HG03442 (cell line): ENCODE measurements around the gene AIFM3.

ENCODE experiments used
- ATAC-seq: cut with Tn5 transposase; IDR thresholded peaks from one replicate; pipeline ENCODE4 v1.9.1; 2021; ENCODE audit warnings: mild to moderate bottlenecking, moderate library complexity; ENCODE audit not compliant: unreplicated experiment

Gene AIFM3

DNA sequence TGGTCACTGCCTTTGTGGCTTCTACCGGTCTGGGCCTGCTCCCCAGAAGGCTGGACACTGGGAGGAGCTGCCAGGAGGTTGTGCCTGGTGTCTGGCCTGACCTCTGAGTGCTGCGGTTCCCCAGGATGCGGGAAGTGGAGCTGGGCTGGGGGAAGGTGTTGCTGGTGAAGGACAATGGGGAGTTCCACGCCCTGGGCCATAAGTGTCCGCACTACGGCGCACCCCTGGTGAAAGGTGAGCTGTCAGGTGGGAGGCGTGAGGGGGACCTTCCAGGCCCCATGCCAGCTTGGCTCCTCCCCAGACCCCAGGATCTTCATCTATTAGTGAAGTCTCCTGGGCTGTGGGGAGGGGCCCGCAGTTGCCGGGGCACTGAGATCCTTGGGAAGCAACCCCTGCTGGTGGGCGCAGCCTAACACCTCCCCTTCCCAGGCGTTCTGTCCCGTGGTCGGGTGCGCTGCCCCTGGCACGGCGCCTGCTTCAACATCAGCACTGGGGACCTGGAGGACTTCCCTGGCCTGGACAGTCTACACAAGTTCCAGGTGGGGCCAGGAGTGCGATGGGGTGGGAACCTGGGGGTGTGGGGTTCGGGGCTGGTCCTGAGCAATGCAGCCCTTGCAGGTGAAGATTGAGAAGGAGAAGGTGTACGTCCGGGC lies 6.7 kb downstream of the AIFM3 start:
- ATAC-seq = no peak

DNA sequence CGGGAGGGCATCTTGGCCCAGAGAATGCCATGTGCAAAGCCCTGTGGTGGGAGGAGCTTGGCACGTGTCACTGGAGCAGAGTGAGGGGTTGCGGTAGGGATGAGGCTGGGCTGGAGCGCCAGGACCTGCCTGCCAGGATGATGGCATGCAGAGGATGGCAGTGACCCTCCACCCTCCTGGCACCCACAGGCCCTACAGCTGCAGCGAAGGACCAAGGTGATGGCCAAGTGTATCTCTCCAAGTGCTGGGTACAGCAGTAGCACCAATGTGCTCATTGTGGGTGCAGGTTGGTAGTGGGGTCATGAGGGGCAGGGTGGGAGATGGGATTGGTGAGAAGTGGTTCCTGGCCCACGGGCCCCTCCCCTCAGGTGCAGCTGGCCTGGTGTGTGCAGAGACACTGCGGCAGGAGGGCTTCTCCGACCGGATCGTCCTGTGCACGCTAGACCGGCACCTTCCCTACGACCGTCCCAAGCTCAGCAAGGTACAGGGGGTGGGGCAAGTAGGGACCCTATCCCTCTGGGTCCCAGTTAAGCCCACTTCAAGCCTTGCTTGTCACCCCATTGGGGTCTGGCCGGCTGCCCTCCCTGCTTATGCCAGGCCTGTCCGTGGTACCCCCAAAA lies 7.4 kb downstream of the AIFM3 start:
- ATAC-seq = no peak

DNA sequence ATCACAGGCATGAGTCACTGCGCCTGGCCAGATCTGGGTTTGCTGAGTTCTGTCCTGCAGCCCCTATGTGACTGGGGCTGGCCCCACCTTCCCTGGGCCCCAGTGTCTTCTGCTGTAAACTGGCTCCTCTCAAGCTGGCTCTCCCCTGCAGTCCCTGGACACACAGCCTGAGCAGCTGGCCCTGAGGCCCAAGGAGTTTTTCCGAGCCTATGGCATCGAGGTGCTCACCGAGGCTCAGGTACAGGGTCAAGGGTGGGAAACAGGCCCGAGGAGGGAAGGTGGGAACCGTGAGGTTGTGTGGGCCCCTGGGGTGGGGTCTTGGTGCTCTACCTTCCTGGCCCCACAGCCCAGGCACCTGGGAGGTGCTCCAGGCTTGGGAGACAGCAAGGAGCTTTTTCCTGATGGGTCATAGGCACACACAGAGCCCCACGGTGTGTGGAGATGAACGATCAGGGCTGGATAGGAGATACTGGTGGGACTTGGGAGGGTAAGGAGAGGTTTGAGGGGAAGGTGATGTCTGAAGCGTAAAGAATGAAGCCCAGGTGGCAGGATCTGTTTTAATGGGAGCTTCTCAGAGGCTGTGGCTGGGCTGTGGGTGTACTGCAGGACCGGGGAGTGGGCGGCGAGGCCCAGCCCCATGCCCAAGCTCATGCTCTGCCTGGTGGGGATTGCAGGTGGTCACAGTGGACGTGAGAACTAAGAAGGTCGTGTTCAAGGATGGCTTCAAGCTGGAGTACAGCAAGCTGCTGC lies 8.7 kb downstream of the AIFM3 start:
- ATAC-seq = no peak

DNA sequence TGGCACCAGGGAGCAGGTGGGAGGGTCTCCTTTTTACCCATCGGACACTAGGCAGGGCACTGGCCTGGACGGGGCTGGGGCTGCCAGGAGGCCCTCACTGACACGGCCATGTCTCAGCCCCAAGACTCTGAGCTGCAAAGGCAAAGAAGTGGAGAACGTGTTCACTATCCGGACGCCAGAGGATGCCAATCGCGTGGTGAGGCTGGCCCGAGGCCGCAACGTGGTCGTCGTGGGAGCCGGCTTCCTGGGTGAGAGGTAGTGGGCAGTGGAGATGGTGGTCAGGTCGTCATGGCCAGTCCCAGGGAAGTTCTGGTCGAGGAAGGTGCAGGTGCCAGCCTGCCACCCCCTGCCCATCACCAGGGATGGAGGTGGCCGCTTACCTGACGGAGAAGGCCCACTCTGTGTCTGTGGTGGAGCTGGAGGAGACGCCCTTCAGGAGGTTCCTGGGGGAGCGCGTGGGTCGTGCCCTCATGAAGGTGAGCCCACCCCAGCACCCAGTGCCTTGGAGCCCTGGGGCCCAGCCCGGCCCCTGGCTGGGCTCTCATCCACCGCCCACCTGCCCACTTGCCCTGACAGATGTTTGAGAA lies 9.3 kb downstream of the AIFM3 start:
- ATAC-seq = no peak

DNA sequence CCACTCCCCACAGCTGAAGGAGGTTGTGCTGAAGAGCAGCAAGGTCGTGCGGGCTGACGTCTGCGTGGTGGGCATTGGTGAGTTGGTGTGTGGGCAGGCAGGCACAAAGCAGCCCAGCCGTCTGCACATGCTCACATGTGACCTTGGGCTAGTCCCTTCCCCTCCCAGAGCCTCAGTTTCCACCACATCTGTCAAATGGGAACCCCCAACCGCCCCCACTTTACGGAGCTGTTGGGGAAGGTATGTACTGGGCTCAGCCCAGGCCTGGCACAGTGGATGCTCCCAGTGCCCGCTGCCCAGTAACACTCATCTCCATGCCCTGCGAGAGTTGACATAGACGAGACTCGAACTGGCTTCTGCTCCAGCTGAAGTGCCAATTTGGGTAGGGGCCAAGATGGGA lies 10.0 kb downstream of the AIFM3 start:
- no peak for ATAC-seq

DNA sequence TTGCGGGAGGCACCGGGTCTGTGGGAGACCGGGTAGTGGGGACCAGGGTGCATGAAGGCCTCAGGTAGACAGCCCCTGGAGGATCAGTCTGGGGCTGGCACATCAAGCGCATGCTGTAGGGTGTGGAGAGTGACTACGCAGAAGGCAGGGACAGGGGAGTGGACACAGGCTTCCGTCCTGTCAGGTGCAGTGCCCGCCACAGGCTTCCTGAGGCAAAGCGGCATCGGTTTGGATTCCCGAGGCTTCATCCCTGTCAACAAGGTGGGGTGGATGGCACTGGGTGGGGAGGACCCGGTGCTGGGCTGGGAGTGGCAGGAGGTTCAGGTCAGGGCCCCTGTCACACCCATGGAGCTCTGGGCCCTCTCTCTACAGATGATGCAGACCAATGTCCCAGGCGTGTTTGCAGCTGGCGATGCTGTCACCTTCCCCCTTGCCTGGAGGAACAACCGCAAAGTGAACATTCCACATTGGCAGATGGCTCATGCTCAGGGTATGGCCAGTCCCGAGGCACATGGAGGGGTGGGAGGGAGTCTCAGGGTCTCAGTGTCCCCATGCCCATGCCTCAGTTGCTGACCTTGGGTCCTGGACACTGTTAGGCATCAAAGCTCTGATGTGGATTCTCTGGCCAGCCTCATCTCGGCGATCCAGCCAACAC lies 10.6 kb downstream of the AIFM3 start:
- no peak for ATAC-seq

DNA sequence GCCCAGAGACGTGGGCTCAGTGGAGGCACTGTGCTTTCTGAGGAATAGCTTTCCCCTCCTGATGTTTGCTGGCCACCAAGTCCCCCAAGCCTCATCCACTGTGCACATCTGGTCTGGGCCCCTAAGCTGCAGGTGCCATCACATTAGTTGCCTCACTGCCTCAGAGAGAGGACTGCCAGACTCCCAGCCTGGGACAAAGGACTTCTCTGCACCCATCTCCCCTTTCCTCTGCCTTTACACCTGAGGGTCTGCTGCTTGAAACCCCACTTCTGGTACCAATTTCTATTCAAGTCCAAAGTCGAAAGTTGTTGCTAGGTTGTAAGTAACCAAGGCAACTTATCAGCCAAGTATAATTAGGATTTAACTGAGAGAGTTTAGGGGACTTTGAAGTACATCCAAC lies 11.4 kb downstream of the AIFM3 start:
- no peak for ATAC-seq

DNA sequence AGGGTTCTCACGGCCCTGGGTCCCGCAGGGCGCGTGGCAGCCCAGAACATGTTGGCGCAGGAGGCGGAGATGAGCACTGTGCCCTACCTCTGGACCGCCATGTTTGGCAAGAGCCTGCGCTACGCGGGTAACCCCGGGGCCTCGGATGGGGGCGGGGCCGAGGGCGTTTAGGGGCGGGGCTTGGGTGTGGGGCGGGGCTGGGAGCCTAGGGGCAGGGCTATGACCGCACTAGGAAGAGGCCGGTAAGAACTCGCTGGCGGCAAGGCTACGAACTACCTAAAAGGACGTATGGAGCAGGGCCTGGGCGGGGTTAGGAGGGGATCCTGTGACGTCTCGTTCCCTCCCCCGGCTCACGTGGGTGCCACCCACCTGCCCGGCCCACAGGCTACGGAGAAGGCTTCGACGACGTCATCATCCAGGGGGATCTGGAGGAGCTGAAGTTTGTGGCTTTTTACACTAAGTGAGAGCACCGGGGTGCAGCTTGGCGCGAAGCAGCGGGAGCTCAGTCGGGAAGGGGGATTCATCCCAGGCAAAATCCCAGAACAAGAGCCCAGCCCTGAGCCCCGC lies 12.3 kb downstream of the AIFM3 start:
- no peak for ATAC-seq

DNA sequence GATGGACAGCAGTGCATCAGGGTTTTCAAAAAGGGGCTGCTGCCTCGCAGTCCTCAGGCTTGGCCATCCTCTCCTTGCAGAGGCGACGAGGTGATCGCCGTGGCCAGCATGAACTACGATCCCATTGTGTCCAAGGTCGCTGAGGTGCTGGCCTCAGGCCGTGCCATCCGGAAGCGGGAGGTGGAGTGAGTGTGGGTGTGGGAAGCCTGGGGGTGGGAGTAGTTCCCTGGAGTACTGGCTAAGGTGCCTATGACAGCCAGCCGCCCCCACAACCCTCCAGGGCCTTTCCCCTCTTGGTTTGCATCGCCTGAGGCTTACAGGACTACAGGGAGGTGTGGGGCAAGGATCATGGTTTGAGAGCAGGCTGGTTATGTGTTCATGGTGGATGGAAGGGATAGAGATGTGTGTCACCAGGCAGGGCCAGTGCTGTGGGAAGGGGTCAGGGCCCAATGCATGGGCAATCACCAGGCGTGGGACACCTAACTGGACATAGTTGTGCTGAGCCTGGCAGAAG lies 12.9 kb downstream of the AIFM3 start:
- no peak for ATAC-seq

DNA sequence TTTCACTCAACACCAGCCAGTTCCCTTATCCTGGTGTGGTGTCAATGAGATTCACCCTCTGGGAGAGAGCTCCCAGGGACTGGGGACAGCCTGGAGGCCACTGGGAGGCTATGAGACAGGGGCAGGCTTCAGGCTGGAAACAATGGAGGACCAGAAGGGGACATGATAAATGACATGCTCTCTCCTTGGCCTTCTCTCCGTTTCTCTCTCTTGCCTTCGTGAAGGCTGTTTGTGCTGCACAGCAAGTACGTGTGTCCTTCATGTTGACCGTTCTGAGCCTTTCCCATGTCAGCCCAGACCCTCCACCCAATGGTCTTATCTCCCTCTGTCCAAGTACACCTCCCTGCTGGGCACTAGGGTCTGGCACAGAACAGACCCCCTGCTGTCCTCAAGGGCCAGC lies 13.5 kb downstream of the AIFM3 start:
- no peak for ATAC-seq

DNA sequence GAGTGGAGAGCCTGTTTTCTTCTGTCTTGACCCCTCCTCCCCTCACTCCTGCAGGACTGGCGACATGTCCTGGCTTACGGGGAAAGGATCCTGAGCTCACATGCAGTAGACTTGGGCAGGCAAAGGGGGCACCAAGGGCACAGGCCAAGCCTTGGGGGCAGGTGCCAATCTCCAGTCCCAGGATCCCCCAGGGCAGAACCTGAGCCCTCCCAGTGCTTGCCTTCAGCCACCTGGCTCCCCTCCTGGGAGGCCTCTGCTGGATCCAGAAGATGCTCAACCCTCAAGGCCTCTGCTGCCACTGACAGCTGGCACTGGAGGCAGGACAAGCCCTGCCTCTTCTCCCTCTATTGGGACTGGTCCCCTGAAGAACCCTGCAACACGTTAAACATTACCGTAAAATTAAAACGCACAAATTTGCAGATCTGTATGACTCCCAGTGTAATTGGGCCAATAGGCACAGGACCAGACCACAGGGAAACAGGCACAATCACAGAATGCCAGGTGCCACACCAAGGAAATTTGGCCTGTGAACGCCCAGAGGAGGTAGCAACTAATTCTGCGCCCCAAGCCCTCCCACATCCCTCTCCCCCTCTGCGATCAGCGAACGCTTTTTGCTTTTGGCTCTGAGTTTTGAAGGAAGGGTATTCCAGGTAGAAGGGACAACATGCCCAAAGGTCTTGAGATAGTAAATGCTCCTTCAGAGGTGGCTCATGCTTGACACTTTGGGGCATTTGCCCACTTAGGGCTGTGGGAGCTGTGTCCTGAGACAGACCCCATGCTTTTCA lies 14.1 kb downstream of the AIFM3 start:
- no peak for ATAC-seq

DNA sequence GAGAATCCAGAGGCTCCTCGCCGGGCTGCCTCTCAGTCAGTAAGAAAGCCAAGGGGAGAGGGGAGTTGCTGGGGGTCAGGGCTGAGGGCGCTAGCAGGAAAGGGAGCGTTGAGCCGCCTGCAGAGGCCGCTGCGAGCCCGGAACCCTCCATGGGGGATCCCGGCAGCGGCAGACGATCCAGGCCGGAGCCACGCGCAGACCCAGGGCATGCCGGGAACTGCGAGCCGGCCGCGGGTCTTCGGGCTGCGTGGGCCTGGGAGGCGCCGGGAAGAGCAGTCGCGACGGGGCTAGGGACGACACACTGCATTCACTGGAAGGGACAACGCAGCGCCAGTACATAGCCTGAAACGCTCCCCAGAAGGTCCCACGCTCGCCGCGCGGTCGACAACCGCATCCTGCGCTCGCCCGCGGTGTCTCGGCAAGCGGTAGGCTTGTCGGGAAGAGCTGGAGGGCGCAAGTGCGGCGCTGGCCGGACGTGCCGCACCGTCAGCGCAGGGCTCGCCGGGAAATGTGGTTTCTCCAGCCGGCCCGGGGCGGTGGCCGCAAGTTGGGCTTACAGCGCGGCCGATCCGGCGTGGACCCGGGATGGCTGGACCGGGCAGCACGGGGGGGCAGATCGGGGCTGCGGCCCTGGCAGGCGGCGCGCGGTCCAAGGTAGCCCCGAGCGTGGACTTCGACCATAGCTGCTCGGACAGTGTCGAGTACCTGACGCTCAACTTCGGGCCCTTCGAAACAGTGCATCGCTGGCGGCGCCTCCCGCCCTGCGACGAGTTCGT lies 14.9 kb downstream of the AIFM3 start, which contains the start of gene LZTR1:
Gene LZTR1, plus strand, starts transcription at position 511 of the 776 bp plus-strand sequence. Its CDS starts 75 bp downstream, at position 586.
- ATAC-seq = peak; percentile 74

DNA sequence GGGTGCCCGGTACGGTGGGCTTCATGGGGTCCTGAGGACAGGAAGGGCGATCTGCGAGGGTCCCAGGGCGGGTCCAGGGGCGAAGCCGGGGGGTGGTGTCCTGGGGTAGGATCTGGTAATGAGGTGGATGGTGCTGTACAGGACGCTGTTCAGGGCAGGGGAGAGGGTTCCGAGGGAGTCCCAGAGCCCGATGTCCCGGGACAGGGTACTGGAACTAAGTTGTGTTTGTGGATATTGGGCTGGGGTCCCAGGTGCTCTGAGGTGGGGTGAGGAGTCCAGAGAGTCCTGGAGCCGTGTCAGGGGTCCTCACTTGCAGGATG lies 15.5 kb downstream of the AIFM3 start:
- ATAC-seq = no peak

DNA sequence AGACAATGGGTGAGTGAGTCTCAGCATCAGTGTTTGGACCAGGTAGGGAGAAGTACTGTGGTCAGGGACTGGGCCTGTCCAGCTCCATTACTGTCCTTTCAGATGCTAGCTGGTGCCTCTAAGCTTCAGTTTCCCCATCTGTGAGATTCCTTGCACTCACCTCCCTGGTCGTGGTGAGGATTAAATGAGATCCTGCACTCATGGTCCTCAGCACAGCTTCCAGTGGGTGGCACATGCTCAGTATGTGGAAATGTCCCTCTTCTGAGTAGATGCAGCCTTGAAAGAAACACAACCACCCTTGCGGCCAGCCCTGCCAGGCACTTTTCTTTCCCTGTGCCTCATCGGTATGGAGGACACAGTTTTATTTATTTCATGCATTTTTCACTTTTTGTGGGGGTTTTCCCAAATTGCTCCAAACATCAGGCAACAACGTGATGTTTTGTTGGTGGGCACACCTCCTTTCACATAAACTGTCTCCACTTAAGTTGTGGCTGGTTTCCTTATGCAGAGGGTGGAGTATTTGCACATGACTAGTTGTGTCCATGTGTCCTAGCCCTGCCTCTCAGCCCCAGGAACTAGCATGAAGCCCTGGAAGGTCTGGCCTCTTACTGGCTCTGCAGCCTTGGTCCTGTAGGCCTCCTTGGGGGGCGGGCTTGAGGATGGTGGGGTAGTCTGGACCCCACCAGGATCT lies 16.2 kb downstream of the AIFM3 start:
- no peak for ATAC-seq

DNA sequence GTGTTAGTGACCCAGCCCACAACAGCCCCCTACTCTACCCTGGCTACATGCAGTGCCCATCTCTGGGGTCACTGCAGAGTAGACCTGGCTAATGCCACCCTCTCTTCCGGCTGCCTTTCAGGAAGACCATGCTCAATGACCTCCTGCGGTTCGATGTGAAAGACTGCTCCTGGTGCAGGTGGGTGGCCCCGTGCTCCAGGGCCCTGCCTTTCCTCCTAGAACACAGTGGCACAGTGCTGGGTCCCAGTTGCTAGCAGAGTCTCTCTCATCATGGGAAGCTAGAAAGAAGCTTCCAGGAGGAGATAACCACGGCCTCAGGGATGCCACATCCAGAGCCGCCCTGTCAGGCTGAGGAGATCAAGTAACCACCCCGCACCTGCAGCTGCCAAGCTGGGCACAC lies 18.7 kb downstream of the AIFM3 start:
- ATAC-seq = no peak

DNA sequence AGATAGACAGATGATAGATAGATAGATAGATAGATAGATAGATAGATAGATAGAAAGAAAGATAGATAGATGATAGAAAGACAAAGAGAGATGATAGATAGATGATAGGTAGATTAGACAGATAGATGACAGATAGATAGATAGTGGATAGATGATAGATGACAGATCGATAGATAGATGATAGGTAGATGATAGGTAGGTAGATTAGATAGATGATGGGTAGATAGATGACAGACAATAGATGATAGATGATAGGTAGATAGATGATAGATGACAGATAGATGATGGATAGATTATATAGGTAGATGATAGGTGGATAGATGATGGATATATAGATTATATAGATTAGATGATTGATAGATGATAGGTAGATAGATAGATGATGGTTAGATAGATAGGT lies 19.3 kb downstream of the AIFM3 start:
- ATAC-seq = no peak

DNA sequence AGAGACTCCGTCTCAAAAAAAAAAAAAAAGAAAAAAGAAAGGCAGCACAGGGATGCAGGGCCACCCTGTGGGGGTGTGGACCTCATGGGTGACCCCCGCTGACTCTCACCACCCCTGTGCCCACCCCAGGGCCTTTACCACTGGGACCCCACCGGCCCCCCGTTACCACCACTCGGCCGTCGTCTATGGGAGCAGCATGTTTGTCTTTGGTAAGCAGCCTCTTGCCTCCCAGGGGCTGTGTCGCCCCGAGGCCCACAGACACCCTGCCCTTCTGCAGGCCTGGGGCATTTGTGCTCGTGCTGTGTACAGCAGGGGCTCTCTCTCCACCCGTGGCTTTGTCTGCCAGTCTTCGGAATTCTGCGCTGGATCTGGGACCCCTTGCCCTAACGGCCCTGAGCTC lies 20.3 kb downstream of the AIFM3 start:
- no peak for ATAC-seq

DNA sequence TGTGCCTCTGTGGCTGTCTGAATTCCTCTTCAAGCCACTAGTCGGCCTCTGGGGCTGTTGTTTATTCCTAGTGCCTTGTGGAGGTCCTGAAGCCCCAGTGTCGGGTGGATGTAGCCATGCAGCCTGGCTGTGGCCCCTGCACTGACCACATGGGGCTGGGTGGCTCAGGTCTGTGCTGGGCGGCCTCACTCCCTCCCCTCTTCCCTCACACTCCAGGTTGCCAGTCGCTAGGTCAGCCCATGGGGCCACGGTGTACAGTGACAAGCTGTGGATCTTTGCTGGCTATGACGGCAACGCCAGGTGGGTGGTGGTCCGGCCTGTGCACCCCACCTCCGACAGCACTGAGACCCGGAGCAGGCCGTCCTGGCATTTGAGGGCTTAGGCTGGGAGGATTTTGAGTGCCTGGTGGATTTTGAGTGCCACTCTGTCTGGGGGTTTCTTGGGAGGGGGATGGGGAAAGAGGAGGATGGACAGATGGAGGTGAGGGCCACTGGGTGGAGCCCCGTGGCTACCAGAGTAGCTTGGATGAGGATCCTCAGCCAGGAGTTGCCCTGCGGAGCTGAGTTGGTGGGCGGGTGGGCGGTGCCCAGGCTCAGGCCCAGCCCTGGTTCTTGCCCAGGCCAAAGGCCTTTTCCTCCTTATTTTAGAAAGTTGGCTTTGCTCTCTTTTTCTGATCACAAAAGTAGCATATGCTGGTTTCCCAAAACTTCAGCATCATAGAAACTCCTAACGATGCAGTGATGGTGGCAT lies 21.7 kb downstream of the AIFM3 start:
- no peak for ATAC-seq
